ENCODE results near the gene MAP7D2. TPM values are rescaled to one million over a fixed set of nuclear protein-coding genes. Genes with fewer than 3 reads are reported as not detected.

The MAP7D2 gene
- total and polyA plus RNA-seq, 2 of the 13 experiments (the other 11 are each of a cell fraction or from before 2014, with no cell fraction given), result 9.6 to 10.5 TPM

GRCh38 chrX:20129547-20129946, 12.8 kb upstream of the MAP7D2 start (continued):
- TF ChIP-seq ETV5 (CRISPR knock-in tag; IDR thresholded peaks at IDR 0.05; ENCODE audit: borderline replicate concordance), result no peak

- ATAC-seq (no peak), DNase-seq (ENCODE audit: low spot score) (no peak), FAIRE-seq (no peak)
- BruUV-seq (replicated peaks), result no TSS peak
- ChIA-PET POLR2A (no interaction called here), CTCF (ENCODE audit: low intra/inter-chr PET ratio, low total read pairs) (no interaction called here)
- no peak overlapping the region for H3K9ac ChIP-seq (ENCODE audit: insufficient read depth, low read depth, low read length)
- H3K27ac ChIP-seq (ENCODE audit: extremely low read length, insufficient read depth, low read length), result no peak overlapping the region
- in situ Hi-C loops (cut with HindIII; ENCODE audit: extremely low pct_ligation_motif_present, low pct_unique_long_range_greater_than_20kb), result no loop called here
- H3K4me2 ChIP-seq (ENCODE audit: low read depth, low read length), result no peak overlapping the region
- peaks cover 0 to 13% of the 10 kb centered on the region in 2 experiments; a peak in 2 of 5 replicates for H3K36me3 ChIP-seq (replicated peaks in 1 of 2; ENCODE audit: control insufficient read depth in 1 of 2, insufficient read depth in 2 of 2, low read length in 2 of 2)
- peaks cover 16% of the 10 kb centered on the region for H3K4me1 ChIP-seq (ENCODE audit: insufficient read depth, low read length)
- H3K79me2 ChIP-seq (ENCODE audit: insufficient read depth, low read length), result no peaks in the 10 kb centered on the region
- H2AFZ ChIP-seq (ENCODE audit: low read length), result no peak overlapping the region
- 97% methylated on average over 4 of the region's 4 CpGs for WGBS (ENCODE audit: low lambda C conversion rate)
- 0 out of 2 replicates have a peak, but pooled peaks cover 4% of the 10 kb centered on the region for H4K20me1 ChIP-seq (ENCODE audit: insufficient read depth, low read length)
- no peaks in the 10 kb centered on the region for H3K27me3 ChIP-seq (ENCODE audit: control insufficient read depth in 1 of 2, insufficient read depth in 2 of 2, low read length in 2 of 2)
- intact Hi-C loops (cut with micrococcal nuclease; ENCODE audit: unreplicated experiment), result no loop called here
- no peak overlapping the region for H3K4me3 ChIP-seq (replicated peaks in 1 of 3; ENCODE audit: insufficient read depth in 1 of 3, low read depth in 2 of 3, low read length in 3 of 3)
- H3K9me3 ChIP-seq (ENCODE audit: low read length), result no peaks in the 10 kb centered on the region
- TF ChIP-seq ZBTB40 (IDR thresholded peaks at IDR 0.05), result no peak
- TF ChIP-seq ZBTB40 (CRISPR knock-in tag; IDR thresholded peaks at IDR 0.05), result no peak
- no peak for TF ChIP-seq ZNF781 (CRISPR knock-in tag; IDR thresholded peaks at IDR 0.05; ENCODE audit: borderline replicate concordance, not compliant biosample characterization)
- no peak for TF ChIP-seq FOXK2 (IDR thresholded peaks at IDR 0.05)
Observed at GRCh38 chrX:20128670-20129069, 12.0 kb upstream of the MAP7D2 start.

All from HepG2 (cell line).